22Rv1 (cell line): ENCODE results near the gene SLC12A8.

Experiments used
- H3K27ac ChIP-seq: fragments of 450-650 bp; 2 replicates; pipeline ENCODE4 v1.5.1; 2017
- ZFX ChIP-seq: fragments of 450-650 bp; IDR thresholded peaks from 2 replicates; pipeline ENCODE4 v1.6.1; 2017; ENCODE audit warnings: antibody characterized with exemption, borderline replicate concordance
- TF ChIP-seq, protein P1 (sequence below): fragments of 450-650 bp; IDR thresholded peaks from 2 replicates; pipeline ENCODE4 v1.5.1; 2017; ENCODE audit warnings: mild to moderate bottlenecking

SLC12A8 gene

DNA sequence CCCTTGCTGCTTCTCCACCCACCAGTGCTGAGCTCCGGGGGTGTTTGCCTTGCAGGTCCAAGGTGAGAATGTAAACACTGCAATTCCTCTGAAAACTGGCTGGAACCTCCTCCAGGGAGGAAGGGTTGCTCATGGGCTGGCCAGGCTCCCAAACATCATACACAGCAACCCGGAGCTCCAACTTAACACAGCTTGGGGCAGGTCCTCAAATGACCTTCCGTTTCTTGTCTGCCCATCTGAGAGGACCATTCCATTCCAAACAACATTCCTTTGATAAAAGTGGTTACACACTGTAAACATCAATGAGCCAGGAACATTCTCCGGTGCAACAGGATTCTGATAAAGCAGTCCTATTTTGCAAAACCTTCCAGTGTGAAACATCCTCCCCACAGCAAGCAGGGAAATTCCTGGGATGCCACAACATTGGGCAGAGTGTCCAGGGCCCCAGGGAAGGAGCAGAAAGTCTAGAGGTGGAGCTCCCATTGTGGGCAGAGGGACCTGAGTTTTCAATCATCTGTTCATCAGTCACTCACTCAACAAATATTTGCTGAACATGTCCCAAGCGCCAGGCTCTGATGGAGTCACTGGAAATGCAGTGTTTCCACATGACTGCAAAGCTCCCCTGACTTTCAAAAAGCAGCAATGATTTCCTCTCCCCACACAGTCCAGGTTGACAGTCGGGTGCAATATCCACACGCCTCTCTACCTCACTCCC is 149.5 kb downstream of the SLC12A8 start:
- TF ChIP-seq ZFX: no peak
- TF ChIP-seq, protein P1, sequence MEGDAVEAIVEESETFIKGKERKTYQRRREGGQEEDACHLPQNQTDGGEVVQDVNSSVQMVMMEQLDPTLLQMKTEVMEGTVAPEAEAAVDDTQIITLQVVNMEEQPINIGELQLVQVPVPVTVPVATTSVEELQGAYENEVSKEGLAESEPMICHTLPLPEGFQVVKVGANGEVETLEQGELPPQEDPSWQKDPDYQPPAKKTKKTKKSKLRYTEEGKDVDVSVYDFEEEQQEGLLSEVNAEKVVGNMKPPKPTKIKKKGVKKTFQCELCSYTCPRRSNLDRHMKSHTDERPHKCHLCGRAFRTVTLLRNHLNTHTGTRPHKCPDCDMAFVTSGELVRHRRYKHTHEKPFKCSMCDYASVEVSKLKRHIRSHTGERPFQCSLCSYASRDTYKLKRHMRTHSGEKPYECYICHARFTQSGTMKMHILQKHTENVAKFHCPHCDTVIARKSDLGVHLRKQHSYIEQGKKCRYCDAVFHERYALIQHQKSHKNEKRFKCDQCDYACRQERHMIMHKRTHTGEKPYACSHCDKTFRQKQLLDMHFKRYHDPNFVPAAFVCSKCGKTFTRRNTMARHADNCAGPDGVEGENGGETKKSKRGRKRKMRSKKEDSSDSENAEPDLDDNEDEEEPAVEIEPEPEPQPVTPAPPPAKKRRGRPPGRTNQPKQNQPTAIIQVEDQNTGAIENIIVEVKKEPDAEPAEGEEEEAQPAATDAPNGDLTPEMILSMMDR: no peak
- H3K27ac ChIP-seq: no peak overlapping the region

DNA sequence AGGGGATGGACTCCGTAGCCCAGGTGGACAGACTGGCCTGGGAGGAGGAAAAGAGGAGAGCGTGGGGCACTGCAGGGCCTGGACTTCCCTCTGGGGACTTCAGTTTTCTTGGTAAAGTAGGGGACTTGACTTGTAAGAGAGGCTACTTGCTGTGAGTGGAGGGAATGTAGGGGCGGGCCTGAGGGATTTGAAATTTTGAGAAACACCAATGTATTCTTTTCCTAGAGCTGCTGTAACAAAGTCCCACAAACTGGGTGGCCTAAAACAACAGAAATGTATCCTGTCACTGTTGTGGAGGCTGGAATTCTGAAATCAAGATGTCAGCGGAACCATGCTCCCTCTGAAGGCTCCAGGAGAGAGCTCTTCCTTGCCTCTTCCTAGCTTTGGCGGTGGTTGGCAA is 150.9 kb downstream of the SLC12A8 start:
- no peak overlapping the region for H3K27ac ChIP-seq
- TF ChIP-seq, protein P1: no peak
- TF ChIP-seq ZFX: no peak

DNA sequence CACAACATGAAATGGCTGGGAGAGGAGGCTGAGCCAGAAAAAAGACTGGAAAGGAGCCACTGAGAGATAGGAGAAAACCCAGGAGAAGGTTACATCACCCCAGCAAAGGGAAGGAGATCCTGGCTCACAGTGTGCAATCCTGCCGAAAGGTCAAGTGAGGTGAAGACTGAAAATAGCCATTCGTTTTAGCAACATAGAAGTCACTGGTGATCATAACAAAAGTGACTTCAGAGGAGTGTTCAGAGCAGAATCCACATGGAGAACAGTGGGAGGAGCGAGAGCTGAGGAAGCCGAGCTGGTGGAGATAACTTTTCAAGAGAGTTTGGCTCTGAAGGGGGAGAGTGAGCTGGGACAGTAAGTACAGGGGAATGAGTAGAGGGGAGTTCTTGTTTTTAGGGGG is 151.4 kb downstream of the SLC12A8 start:
- no peak overlapping the region for H3K27ac ChIP-seq

DNA sequence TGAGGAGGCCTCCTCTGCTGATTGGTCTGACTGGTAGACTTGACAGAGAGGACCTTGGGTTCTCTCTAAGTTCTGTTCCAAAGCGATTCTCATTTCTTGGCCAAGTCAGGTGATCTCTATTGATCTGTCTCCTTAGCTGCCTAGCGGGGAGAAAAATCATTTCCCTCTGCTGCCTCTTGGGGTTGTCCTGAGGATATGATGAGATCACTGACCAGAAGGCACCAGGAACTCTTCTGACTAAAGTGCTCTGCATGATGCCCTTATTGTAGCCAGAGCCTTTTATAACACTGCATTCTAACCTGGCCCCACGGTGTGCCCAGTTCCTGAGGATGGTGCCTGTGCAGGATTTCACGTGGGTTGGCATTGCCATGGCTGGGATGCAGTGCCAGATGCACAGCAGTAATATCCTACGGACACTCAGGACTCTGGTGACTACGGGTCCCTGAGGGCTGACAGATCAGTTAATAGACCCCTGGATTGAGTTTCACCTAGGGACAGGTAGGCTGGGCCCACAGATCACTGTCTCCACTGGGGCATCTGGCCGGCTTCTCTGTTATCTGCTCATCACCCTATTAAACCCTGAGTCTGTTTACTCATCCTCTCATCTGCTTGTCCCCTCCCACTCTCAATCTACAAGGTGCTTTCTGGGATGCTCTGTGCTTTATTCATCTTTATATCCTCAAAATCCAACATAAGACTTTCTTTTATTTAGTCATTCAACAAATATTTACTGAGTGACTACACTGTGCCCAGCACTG is 152.9 kb downstream of the SLC12A8 start:
- TF ChIP-seq, protein P1: 0 out of 2 replicates have a peak, but pooled peaks have one; percentile 13
- no peak for TF ChIP-seq ZFX
- no peak overlapping the region for H3K27ac ChIP-seq

More for the DNA sequence above, 151.4 kb downstream of the SLC12A8 start:
- TF ChIP-seq, protein P1: no peak
- TF ChIP-seq ZFX: no peak

DNA sequence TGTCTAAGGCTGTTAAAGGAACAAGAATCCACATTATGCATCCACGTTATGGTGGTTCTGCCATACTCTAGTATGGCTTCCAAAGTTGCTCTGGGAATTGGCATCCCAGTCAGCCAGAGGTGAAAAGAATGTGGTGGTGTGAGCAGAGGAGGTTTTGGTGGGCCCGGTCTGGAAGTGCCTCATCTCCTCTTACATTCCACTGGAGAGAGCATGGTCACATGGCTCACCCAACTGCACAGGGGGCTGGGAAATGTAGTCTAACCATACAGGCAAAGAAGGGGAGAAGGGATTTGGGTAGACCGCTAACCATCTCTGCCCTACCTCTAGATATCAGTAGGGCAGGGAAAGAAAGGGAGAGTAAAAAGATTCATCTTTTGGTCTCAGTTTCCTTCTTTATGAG is 153.6 kb downstream of the SLC12A8 start:
- no peak overlapping the region for H3K27ac ChIP-seq
- no peak for TF ChIP-seq ZFX
- TF ChIP-seq, protein P1: no peak

DNA sequence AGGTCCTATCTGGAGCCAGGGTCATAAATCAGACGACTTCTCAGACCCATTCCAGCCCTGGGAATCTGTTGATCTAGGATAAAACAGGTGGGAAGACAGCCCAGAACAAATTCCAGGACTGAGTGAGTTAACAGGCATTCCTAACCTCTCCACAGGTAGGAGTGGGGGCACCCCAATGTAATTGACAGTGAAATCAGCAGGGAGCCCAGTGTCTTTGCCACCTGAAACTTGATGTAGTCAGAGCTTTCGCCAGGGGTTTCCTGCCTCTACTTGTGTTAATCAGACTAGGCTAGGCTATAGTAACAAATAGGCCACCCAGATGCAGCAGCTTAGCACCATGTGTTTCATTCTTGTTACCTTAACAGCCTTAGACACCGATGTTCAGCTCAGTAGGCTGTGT is 154.0 kb downstream of the SLC12A8 start:
- TF ChIP-seq, protein P1: no peak
- TF ChIP-seq ZFX: no peak
- H3K27ac ChIP-seq: no peak overlapping the region

DNA sequence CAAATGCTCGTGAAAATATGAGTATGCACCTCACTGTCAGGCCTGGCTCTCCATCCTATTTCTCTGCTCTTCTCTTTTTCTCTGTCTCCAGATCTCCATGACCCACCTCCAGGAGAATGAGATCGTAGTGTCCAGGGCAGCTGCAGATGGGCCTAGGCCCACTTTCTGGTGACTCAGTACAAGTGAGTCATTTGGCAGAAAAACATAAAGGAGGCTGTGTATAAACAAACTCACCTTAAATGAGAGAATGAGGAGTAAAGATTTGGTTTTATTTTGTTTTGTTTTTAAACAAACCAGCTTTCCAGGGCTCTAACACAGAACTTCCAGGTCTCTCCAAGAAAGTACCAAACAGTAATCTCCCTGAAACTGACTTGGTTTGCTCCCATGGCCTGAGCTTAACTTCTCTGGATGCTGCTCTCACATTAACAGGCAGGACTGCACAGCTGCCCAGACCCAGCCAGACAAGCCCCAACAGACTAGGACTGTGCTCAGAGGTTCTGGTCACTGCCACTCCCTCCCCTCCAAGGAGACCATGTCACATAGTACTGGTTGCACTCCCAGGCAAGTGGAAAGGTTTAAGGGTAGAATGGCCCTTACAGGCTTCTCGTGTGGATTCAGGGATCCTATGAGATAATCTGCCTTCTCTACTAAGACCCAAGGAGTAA is 155.2 kb downstream of the SLC12A8 start:
- no peak overlapping the region for H3K27ac ChIP-seq

More for the DNA sequence above, 155.2 kb downstream of the SLC12A8 start:
- TF ChIP-seq, protein P1: no peak
- TF ChIP-seq ZFX: no peak
